Naive thymus-derived CD8-positive, alpha-beta T cell (primary cell): ENCODE measurements around the gene P2RX2. TPM values are rescaled to one million over a fixed set of nuclear protein-coding genes. Genes with fewer than 3 reads are reported as not detected.

ENCODE experiments used
- ATAC-seq, 2 donors: fragments of 150-1000 bp; cut with Tn5 transposase in 1 of 2; sonication (Bioruptor Pico), chemical (Tn5 transposase) in 1 of 2; 1 replicate in 1 of 2; 2 replicates in 1 of 2; pipeline ENCODE4 v1.10.0; 2021; ENCODE audit warnings: mild to moderate bottlenecking in 2 of 2, moderate library complexity in 2 of 2
- POLR2A ChIA-PET: fragments of 350-600 bp; sonication (Branson Sonifier 250); formaldehyde crosslinking; loops from one replicate; lab custom pipeline; 2021; ENCODE audit warnings: antibody characterized with exemption; lab: Charles Lee
- DNase-seq, 10 donors: peaks; one replicate each; pipeline versions ENCODE4 v3.0.0 to v3.0.0-alpha.2; 2020 to 2022
- H3K27ac Mint-ChIP-seq, 10 donors: one replicate each; pipeline ENCODE4 v1.8.0; 2020 to 2022; ENCODE audit warnings: mild to moderate bottlenecking in 10 of 10, mixed read lengths in 10 of 10, moderate library complexity in 4 of 10, inconsistent platforms in 1 of 10
- H3K27me3 Mint-ChIP-seq, 5 donors: one replicate each; pipeline ENCODE4 v1.8.0; 2021 to 2022; ENCODE audit warnings: mixed read lengths in 5 of 5
- H3K36me3 Mint-ChIP-seq, 3 donors: one replicate each; pipeline ENCODE4 v1.8.0; 2020 to 2022; ENCODE audit warnings: mixed read lengths in 3 of 3, mild to moderate bottlenecking in 2 of 3, inconsistent platforms in 1 of 3
- H3K4me1 Mint-ChIP-seq, 4 donors: one replicate each; pipeline ENCODE4 v1.8.0; 2021 to 2022; ENCODE audit warnings: mixed read lengths in 4 of 4
- H3K4me3 Mint-ChIP-seq, 10 donors: one replicate each; pipeline ENCODE4 v1.8.0; 2020 to 2022; ENCODE audit warnings: mild to moderate bottlenecking in 10 of 10, mixed read lengths in 10 of 10, moderate library complexity in 6 of 10, inconsistent platforms in 1 of 10
- H3K9me3 Mint-ChIP-seq, 9 donors: one replicate each; pipeline ENCODE4 v1.8.0; 2020 to 2022; ENCODE audit warnings: mixed read lengths in 9 of 9, mild to moderate bottlenecking in 3 of 9, inconsistent platforms in 1 of 9, moderate library complexity in 1 of 9
- polyA plus RNA-seq, 3 donors: library from polyadenylated mRNA; unstranded; fragments of 300-500 nt; fragmentation: Illumina TruSeq; gene quantifications; one replicate each; pipeline ENCODE4 v1.2.3, GENCODE V29; 2021
- total RNA-seq, 8 experiments: library from RNA in 2 of 8; stranded (reverse) in 2 of 8; gene quantifications; one replicate each; pipeline ENCODE4 v1.2.3 and lab custom pipeline; 2021 to 2026

The P2RX2 gene
- total RNA-seq (not detected), polyA plus RNA-seq (not detected), total RNA-seq (lab: John Stamatoyannopoulos, UW) (0 reads per million in 6 experiments)

- DNase-seq (no peak), ATAC-seq (peak in 1 of 2 donors; percentile 31)
- Mint-ChIP-seq H3K4me3 (peak within 1 kb of the TSS; percentile 40 to 79 (median 66)), H3K27ac (no peak within 1 kb of the TSS), H3K4me1 (peaks cover 10 to 21% (median 11%) of the 10 kb centered on the region in 4 donors), H3K27me3 (peaks cover 13 to 37% (median 26%) of the 10 kb centered on the region in 5 donors), H3K9me3 (peaks cover 0 to 18% (median 2%) of the 10 kb centered on the region in 9 donors), H3K36me3 (peaks cover 1 to 8% (median 5%) of the 10 kb centered on the region in 3 donors)
- POLR2A ChIA-PET = no interaction called here
These were observed at the start of gene P2RX2 for GRCh38 chr12:132618683-132619043. Gene P2RX2 (plus strand): TSS chr12:132618776. CDS start chr12:132618817, 41 bp downstream.

DNA sequence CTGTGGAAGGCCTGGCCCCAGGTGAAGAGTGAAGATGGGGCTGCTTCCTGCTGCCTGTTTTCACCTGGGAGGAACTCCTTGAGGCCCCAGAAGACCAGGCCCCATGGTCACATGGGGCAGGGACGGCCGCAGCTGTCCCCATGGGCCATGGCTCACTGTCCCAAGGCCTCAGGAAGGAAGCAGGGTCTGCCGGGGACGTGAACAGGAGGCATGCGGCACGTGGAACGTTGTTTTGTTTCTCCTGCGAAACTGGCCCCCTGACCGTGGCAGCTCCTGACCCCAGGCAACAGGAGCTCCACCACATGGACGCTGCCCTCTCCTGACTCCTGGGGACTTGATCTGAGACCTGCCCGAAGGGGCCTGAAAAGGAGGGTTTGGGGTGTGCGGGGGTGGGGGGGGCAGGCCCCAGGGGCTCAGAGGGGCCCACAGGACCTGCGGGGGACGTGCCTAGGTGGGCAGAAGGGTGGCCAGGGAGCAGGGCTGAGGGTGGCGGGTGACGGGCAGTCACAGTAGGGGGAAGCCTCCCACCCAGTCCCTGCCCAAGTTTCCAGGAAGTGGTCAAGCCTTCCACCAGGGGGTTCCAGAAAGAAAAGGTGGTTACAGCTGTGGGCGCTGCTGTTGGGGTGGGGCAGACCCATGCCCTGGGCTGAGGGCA, 49.6 kb upstream of the P2RX2 start:
- DNase-seq (no peak), ATAC-seq (no peak)
- H3K27me3 Mint-ChIP-seq = no peaks in the 10 kb centered on the region
- peak overlapping the region in 1 of 10 donors; percentile 61 for H3K27ac Mint-ChIP-seq
- H3K36me3 Mint-ChIP-seq = peaks cover 0 to 11% (median 0%) of the 10 kb centered on the region in 3 donors
- POLR2A ChIA-PET = no interaction called here
- H3K9me3 Mint-ChIP-seq = no peaks in the 10 kb centered on the region
- peaks cover 0 to 1% (median 0%) of the 10 kb centered on the region in 4 donors for H3K4me1 Mint-ChIP-seq
- no peak overlapping the region for H3K4me3 Mint-ChIP-seq

- H3K9me3 Mint-ChIP-seq = no peaks in the 10 kb centered on the region
- POLR2A ChIA-PET = no interaction called here
- ATAC-seq (no peak), DNase-seq (no peak)
- H3K4me1 Mint-ChIP-seq = peaks cover 0 to 1% (median 0%) of the 10 kb centered on the region in 4 donors
- peaks cover 0 to 18% (median 1%) of the 10 kb centered on the region in 3 donors for H3K36me3 Mint-ChIP-seq
- H3K4me3 Mint-ChIP-seq = no peak overlapping the region
- H3K27ac Mint-ChIP-seq = no peak overlapping the region
- H3K27me3 Mint-ChIP-seq = no peaks in the 10 kb centered on the region
These were observed 48.6 kb upstream of the P2RX2 start for GRCh38 chr12:132569856-132570480.

DNA sequence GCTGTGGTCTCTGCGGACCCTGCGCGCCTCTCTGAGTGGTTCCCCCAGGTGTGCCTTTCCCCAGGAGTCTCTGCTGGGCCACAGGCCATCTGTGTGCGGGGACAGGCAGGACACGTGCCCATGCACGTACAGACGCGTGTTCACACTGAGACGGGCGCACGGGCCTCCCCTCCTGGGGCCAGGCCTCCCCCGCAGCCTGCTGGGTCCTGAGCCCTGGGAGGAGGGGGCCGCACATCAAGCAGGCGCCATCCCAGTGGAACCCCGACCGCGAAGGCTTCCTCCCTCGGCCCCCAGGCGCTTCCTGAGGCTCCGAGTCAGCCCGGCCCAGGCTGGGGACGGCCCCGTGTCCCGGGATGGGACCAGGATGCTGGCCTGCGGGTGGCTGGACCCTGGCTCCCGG, 47.9 kb upstream of the P2RX2 start:
- no peaks in the 10 kb centered on the region for H3K27me3 Mint-ChIP-seq
- ATAC-seq = no peak
- H3K9me3 Mint-ChIP-seq = no peaks in the 10 kb centered on the region
- no peak for DNase-seq
- no peak overlapping the region for H3K27ac Mint-ChIP-seq
- peaks cover 0 to 1% (median 0%) of the 10 kb centered on the region in 4 donors for H3K4me1 Mint-ChIP-seq
- POLR2A ChIA-PET = no interaction called here
- no peak overlapping the region for H3K4me3 Mint-ChIP-seq
- peaks cover 0 to 20% (median 1%) of the 10 kb centered on the region in 3 donors for H3K36me3 Mint-ChIP-seq

- no peak for ATAC-seq
- DNase-seq = no peak
- H3K27me3 Mint-ChIP-seq = no peaks in the 10 kb centered on the region
- peaks cover 0 to 17% (median 1%) of the 10 kb centered on the region in 3 donors for H3K36me3 Mint-ChIP-seq
- POLR2A ChIA-PET = no interaction called here
- H3K27ac Mint-ChIP-seq = no peak overlapping the region
- H3K4me1 Mint-ChIP-seq = peaks cover 0 to 1% (median 0%) of the 10 kb centered on the region in 4 donors
- H3K4me3 Mint-ChIP-seq = no peak overlapping the region
- H3K9me3 Mint-ChIP-seq = no peaks in the 10 kb centered on the region
These were observed 47.5 kb upstream of the P2RX2 start for GRCh38 chr12:132571051-132571450.

DNA sequence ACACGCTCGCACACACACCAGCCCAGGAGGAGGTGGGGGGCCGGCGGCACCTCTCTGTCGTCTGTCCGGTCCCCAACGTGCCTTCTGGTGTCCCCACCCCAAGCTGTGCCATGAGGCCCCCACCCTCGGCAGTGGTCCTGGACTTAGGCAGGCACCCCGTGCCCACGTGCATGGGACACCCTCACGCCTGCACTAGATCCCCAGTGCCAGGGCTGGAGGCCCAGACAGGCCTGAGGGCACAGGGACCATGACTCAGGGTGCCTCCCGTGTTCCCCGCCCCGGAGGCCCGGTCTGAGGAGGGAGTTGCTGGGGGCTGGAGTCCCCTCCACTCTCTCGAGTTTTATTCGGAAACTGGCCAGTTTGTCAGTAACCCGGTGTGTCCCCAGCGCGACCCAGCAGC, 47.0 kb upstream of the P2RX2 start:
- no peak for DNase-seq
- Mint-ChIP-seq H3K27ac (no peak overlapping the region), H3K4me3 (no peak overlapping the region), H3K27me3 (no peaks in the 10 kb centered on the region), H3K36me3 (peaks cover 0 to 19% (median 1%) of the 10 kb centered on the region in 3 donors), H3K4me1 (peaks cover 0 to 1% (median 0%) of the 10 kb centered on the region in 4 donors), H3K9me3 (no peaks in the 10 kb centered on the region)
- no peak for ATAC-seq
- POLR2A ChIA-PET = no interaction called here

GRCh38 chr12:132572106-132572505, 46.5 kb upstream of the P2RX2 start:
- POLR2A ChIA-PET = no interaction called here
- no peaks in the 10 kb centered on the region for H3K27me3 Mint-ChIP-seq

DNA sequence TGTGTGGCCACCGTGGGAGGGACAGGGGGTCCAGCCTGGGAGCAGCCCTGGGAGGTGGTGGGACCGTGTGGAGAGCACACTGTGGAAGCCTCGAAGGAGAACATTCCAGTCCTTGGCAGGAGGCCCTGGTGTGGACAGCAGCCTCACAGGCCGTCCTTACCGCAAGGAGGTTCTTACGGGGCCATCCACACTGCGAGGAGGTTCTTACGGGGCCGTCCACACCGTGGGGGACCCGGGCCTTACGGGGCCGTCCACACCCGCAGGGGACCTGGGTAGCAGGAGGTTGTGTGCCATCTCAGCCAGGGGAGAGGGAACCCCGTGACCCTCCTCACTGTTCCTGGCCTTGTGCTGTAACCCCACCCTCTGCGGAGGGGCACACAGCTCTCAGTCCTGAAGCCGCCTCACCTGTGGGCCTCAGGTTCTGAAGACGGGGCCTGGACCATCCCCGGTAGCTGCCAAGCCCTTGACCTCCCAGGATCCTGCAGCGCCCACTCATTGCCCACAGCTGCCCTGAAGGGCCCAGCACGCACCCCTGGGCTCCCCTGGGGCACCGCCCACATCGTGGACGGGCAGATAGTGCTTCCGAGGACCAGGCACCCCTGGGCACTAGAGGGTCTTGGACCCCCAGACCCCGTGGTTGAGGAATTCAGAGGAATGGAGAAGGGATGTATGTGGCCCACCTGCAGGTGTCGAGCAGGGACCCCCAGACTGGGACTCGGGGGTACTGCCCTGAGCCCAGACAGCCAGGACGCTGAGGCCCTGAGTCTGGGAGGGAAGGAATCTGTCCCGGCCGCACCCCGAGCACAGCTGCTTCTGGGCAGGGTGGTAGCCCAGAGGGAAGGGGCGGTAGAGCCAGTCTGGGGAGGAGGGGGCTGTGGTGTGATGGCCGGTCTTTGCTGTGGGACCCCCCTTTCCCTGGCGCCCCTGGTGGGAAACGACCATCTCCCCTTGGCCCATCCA, 45.5 kb upstream of the P2RX2 start:
- peaks cover 0 to 27% (median 1%) of the 10 kb centered on the region in 3 donors for H3K36me3 Mint-ChIP-seq
- H3K4me1 Mint-ChIP-seq = peaks cover 0 to 1% (median 0%) of the 10 kb centered on the region in 4 donors
- H3K27ac Mint-ChIP-seq = no peak overlapping the region
- ATAC-seq = no peak
- no peak overlapping the region for H3K4me3 Mint-ChIP-seq
- no peaks in the 10 kb centered on the region for H3K9me3 Mint-ChIP-seq
- POLR2A ChIA-PET = no interaction called here
- DNase-seq = no peak
- no peaks in the 10 kb centered on the region for H3K27me3 Mint-ChIP-seq

More at GRCh38 chr12:132572106-132572505, 46.5 kb upstream of the P2RX2 start:
- Mint-ChIP-seq H3K27ac (no peak overlapping the region), H3K36me3 (peaks cover 0 to 21% (median 1%) of the 10 kb centered on the region in 3 donors), H3K4me1 (peaks cover 0 to 1% (median 0%) of the 10 kb centered on the region in 4 donors), H3K9me3 (no peaks in the 10 kb centered on the region), H3K4me3 (no peak overlapping the region)
- DNase-seq (no peak), ATAC-seq (no peak)

- H3K9me3 Mint-ChIP-seq = no peaks in the 10 kb centered on the region
- no peaks in the 10 kb centered on the region for H3K27me3 Mint-ChIP-seq
- DNase-seq (no peak), ATAC-seq (no peak)
- H3K36me3 Mint-ChIP-seq = peaks cover 0 to 29% (median 1%) of the 10 kb centered on the region in 3 donors
- H3K4me3 Mint-ChIP-seq = no peak overlapping the region
- H3K4me1 Mint-ChIP-seq = no peaks in the 10 kb centered on the region
- POLR2A ChIA-PET = no interaction called here
- no peak overlapping the region for H3K27ac Mint-ChIP-seq
These were observed 44.1 kb upstream of the P2RX2 start for GRCh38 chr12:132574271-132574996.

GRCh38 chr12:132575661-132576060, 42.9 kb upstream of the P2RX2 start:
- H3K27ac Mint-ChIP-seq = no peak overlapping the region
- no peak overlapping the region for H3K4me3 Mint-ChIP-seq
- peaks cover 0 to 39% (median 1%) of the 10 kb centered on the region in 3 donors for H3K36me3 Mint-ChIP-seq
- DNase-seq (no peak), ATAC-seq (no peak)
- POLR2A ChIA-PET = no interaction called here
- no peaks in the 10 kb centered on the region for H3K27me3 Mint-ChIP-seq
- H3K9me3 Mint-ChIP-seq = no peaks in the 10 kb centered on the region
- no peaks in the 10 kb centered on the region for H3K4me1 Mint-ChIP-seq

GRCh38 chr12:132576701-132577100, 41.9 kb upstream of the P2RX2 start:
- ATAC-seq = no peak
- no peak overlapping the region for H3K27ac Mint-ChIP-seq
- H3K4me3 Mint-ChIP-seq = no peak overlapping the region
- peaks cover 0 to 41% (median 1%) of the 10 kb centered on the region in 3 donors for H3K36me3 Mint-ChIP-seq
- POLR2A ChIA-PET = interaction anchor here (0.6 to 1.2 kb wide), 2 partner anchors 9 to 10 kb away, joined by 3 to 4 read pairs; no protein-coding TSS in a partner anchor
- no peaks in the 10 kb centered on the region for H3K4me1 Mint-ChIP-seq
- no peaks in the 10 kb centered on the region for H3K9me3 Mint-ChIP-seq
- no peaks in the 10 kb centered on the region for H3K27me3 Mint-ChIP-seq
- no peak for DNase-seq
